AG04450 (cell line): Measurements from ENCODE around the gene PTPRG. TPM values are rescaled to one million over a fixed set of nuclear protein-coding genes. Genes with fewer than 3 reads are reported as not detected.

ENCODE experiments used
- CTCF ChIA-PET: fragments of 300-600, 350-600 bp; formaldehyde crosslinking; extraction: SDS; loops from one replicate; lab custom pipeline; 2022; ENCODE audit warnings: antibody characterized with exemption, inconsistent platforms; lab: Charles Lee
- POLR2A ChIA-PET: fragments of 350-600 bp; formaldehyde crosslinking; extraction: SDS; loops from one replicate; lab custom pipeline; 2021; ENCODE audit warnings: antibody characterized with exemption, inconsistent platforms; lab: Yijun Ruan, JAX
- DNase-seq: peaks from one replicate; pipeline ENCODE4 v3.0.0-alpha.2; 2011; ENCODE audit warnings: low read depth, low spot score
- H3K27ac ChIP-seq: one replicate; pipeline ENCODE4 v1.5.1; 2012; ENCODE audit warnings: low read depth, low read length, control low read depth
- H3K27me3 ChIP-seq: one replicate; pipeline ENCODE4 v1.6.0; 2012; ENCODE audit warnings: low read length; ENCODE audit not compliant: control insufficient read depth, insufficient read depth
- H3K4me3 ChIP-seq: 2 replicates; pipeline ENCODE4 v1.5.1; 2011; ENCODE audit warnings: mild to moderate bottlenecking, low read depth, low read length, control low read depth
- H3K9me3 ChIP-seq: 2 replicates; pipeline ENCODE4 v1.5.1; 2012; ENCODE audit warnings: low read length; ENCODE audit not compliant: control insufficient read depth, insufficient read depth
- CTCF ChIP-seq: IDR thresholded peaks from 2 replicates; pipeline ENCODE4 v1.5.1; 2011; ENCODE audit warnings: low read depth, low read length, control low read depth, inconsistent platforms
- polyA plus RNA-seq: library from polyadenylated mRNA; depleted of rRNA; stranded (reverse); fragments of >200 nt; gene quantifications from 2 replicates; pipeline ENCODE4 v1.2.3, GENCODE V29; 2011

PTPRG gene
- polyA plus RNA-seq, 1 experiment: 26.5 TPM

- Histone ChIP-seq H3K4me3 (no peak overlapping the region), H3K27me3 (no peaks in the 10 kb centered on the region), H3K27ac (no peak overlapping the region), H3K9me3 (no peaks in the 10 kb centered on the region)
- POLR2A ChIA-PET: no interaction called here
- CTCF ChIA-PET: interaction anchor here (1.0 to 1.3 kb wide), 3 partner anchors 10 to 32 kb away, joined by 3 to 7 read pairs (median 4); no protein-coding TSS in a partner anchor
- no peak for TF ChIP-seq CTCF
- DNase-seq: no peak
Observed at GRCh38 chr3:61922118-61922517, 360.7 kb downstream of the PTPRG start.

GRCh38 chr3:61924090-61924735, 362.8 kb downstream of the PTPRG start:
- Histone ChIP-seq H3K4me3 (no peak overlapping the region), H3K9me3 (no peaks in the 10 kb centered on the region), H3K27me3 (no peaks in the 10 kb centered on the region), H3K27ac (no peak overlapping the region)
- no peak for DNase-seq
- ChIA-PET POLR2A (no interaction called here), CTCF (interaction anchor here (1.0 kb wide), 1 partner anchor 12 kb away, joined by 3 read pairs; no protein-coding TSS in a partner anchor)
- TF ChIP-seq CTCF: no peak

GRCh38 chr3:61924991-61925390, 363.6 kb downstream of the PTPRG start:
- Histone ChIP-seq H3K27ac (no peak overlapping the region), H3K27me3 (no peaks in the 10 kb centered on the region), H3K9me3 (no peaks in the 10 kb centered on the region), H3K4me3 (no peak overlapping the region)
- no peak for DNase-seq
- CTCF ChIA-PET: interaction anchor here (1.0 kb wide), 1 partner anchor 11 kb away, joined by 3 read pairs; no protein-coding TSS in a partner anchor
- POLR2A ChIA-PET: interaction anchor here (0.7 kb wide), 1 partner anchor 467 kb away, joined by 4 read pairs; no protein-coding TSS in a partner anchor
- no peak for TF ChIP-seq CTCF

- Histone ChIP-seq H3K4me3 (no peak overlapping the region), H3K27me3 (no peaks in the 10 kb centered on the region), H3K9me3 (no peaks in the 10 kb centered on the region), H3K27ac (no peak overlapping the region)
- no peak for TF ChIP-seq CTCF
- DNase-seq: no peak
- CTCF ChIA-PET: no interaction called here
- POLR2A ChIA-PET: interaction anchor here (0.7 kb wide), 1 partner anchor 466 kb away, joined by 4 read pairs; no protein-coding TSS in a partner anchor
Observed at GRCh38 chr3:61925721-61926120, 364.4 kb downstream of the PTPRG start.

- Histone ChIP-seq H3K27me3 (no peaks in the 10 kb centered on the region), H3K4me3 (no peak overlapping the region), H3K27ac (peak overlapping the region; percentile 85), H3K9me3 (no peaks in the 10 kb centered on the region)
- TF ChIP-seq CTCF: no peak
- DNase-seq: peak; percentile 32
- ChIA-PET POLR2A (no interaction called here), CTCF (interaction anchor here (1.8 kb wide), 1 partner anchor 9 kb away, joined by 17 read pairs; no protein-coding TSS in a partner anchor)
Observed at GRCh38 chr3:61926923-61927322, 365.6 kb downstream of the PTPRG start.
